ENCODE measurements around the gene CHIC2.

- TF ChIP-seq CTCF (IDR thresholded peaks at IDR 0.05; ENCODE audit: low read length) (no peak), EZH2 (optimal IDR thresholded peaks at IDR 0.05; ENCODE audit: low read depth, low read length) (no peak)
Observed at GRCh38 chr4:54025582-54025981, 38.8 kb downstream of the CHIC2 start.

Data from MM.1S (cell line).